WTC11 (cell line): ENCODE measurements around the gene SLF1. TPM values are rescaled to one million over a fixed set of nuclear protein-coding genes. Genes with fewer than 3 reads are reported as not detected.

ENCODE experiments used
- ATAC-seq: fragments of 200-7000 bp; cut with Tn5 transposase; 2 replicates; pipeline ENCODE4 v1.10.0; 2021; ENCODE audit warnings: mild to moderate bottlenecking, moderate library complexity
- CTCF ChIA-PET: fragments of 300-600 bp; sonication (Branson Sonifier 250); formaldehyde crosslinking; loops from one replicate; lab custom pipeline; 2021; ENCODE audit warnings: antibody characterized with exemption; lab: Charles Lee
- POLR2A ChIA-PET: fragments of 350-600 bp; sonication (Branson Sonifier 250); formaldehyde crosslinking; loops from one replicate; lab custom pipeline; 2021; ENCODE audit warnings: antibody characterized with exemption; lab: Charles Lee
- DNase-seq: peaks from one replicate; pipeline ENCODE4 v3.0.0; 2021; ENCODE audit warnings: low spot score
- H3K27ac Mint-ChIP-seq: 2 replicates; pipeline ENCODE4 v1.8.0; 2021; ENCODE audit warnings: mixed read lengths
- H3K27me3 Mint-ChIP-seq: 2 replicates; pipeline ENCODE4 v1.8.0; 2021; ENCODE audit warnings: low read depth, mild to moderate bottlenecking, moderate library complexity, mixed read lengths
- H3K36me3 Mint-ChIP-seq: 2 replicates; pipeline ENCODE4 v1.8.0; 2021; ENCODE audit warnings: mixed read lengths
- H3K4me1 Mint-ChIP-seq: 2 replicates; pipeline ENCODE4 v1.8.0; 2022; ENCODE audit warnings: mixed read lengths
- H3K4me3 Mint-ChIP-seq: 2 replicates; pipeline ENCODE4 v1.8.0; 2021; ENCODE audit warnings: mild to moderate bottlenecking, moderate library complexity, mixed read lengths
- H3K9me3 Mint-ChIP-seq: 2 replicates; pipeline ENCODE4 v1.8.0; 2021; ENCODE audit warnings: mixed read lengths
- ARID4B ChIP-seq: sonication (generic); formaldehyde crosslinking; IDR thresholded peaks from 2 replicates; pipeline ENCODE4 v1.8.0; 2023; ENCODE audit warnings: missing genetic modification reagents, mild to moderate bottlenecking, borderline replicate concordance
- CDX4 ChIP-seq: fragments of 250-450 bp; sonication (Bioruptor Pico); IDR thresholded peaks from 2 replicates; pipeline ENCODE4 v1.9.0; 2021; ENCODE audit warnings: moderate library complexity, mild to moderate bottlenecking, inconsistent platforms, borderline replicate concordance
- E2F1 ChIP-seq: sonication (generic); formaldehyde crosslinking; IDR thresholded peaks from 2 replicates; pipeline ENCODE4 v1.8.0; 2022; ENCODE audit warnings: mild to moderate bottlenecking, missing genetic modification reagents
- E2F4 ChIP-seq: sonication (generic); formaldehyde crosslinking; IDR thresholded peaks from 2 replicates; pipeline ENCODE4 v1.8.1; 2022; ENCODE audit warnings: low read depth, mild to moderate bottlenecking, moderate library complexity, missing genetic modification reagents, borderline replicate concordance
- ELF4 ChIP-seq: sonication (generic); formaldehyde crosslinking; IDR thresholded peaks from 2 replicates; pipeline ENCODE4 v1.8.1; 2022; ENCODE audit warnings: low read depth, mild to moderate bottlenecking, moderate library complexity, missing genetic modification reagents
- FOXK1 ChIP-seq: sonication (generic); formaldehyde crosslinking; IDR thresholded peaks from 2 replicates; pipeline ENCODE4 v1.8.0; 2022; ENCODE audit warnings: mild to moderate bottlenecking, moderate library complexity, missing genetic modification reagents
- KAT7 ChIP-seq: sonication (generic); formaldehyde crosslinking; IDR thresholded peaks from 2 replicates; pipeline ENCODE4 v1.8.1; 2023; ENCODE audit warnings: missing genetic modification reagents, mild to moderate bottlenecking, borderline replicate concordance
- MAX ChIP-seq: sonication (generic); formaldehyde crosslinking; IDR thresholded peaks from 2 replicates; pipeline ENCODE4 v1.8.0; 2022; ENCODE audit warnings: mild to moderate bottlenecking, missing genetic modification reagents
- NR2C2 ChIP-seq: sonication (generic); formaldehyde crosslinking; IDR thresholded peaks from 2 replicates; pipeline ENCODE4 v1.8.0; 2022; ENCODE audit warnings: mild to moderate bottlenecking, missing genetic modification reagents
- PRDM15 ChIP-seq: sonication (generic); formaldehyde crosslinking; IDR thresholded peaks from 2 replicates; pipeline ENCODE4 v1.8.0; 2022; ENCODE audit warnings: missing genetic modification reagents
- SMAD3 ChIP-seq: sonication (generic); formaldehyde crosslinking; IDR thresholded peaks from 2 replicates; pipeline ENCODE4 v1.8.0; 2022; ENCODE audit warnings: missing genetic modification reagents, mild to moderate bottlenecking, borderline replicate concordance
- SOX15 ChIP-seq: fragments of 250-450 bp; sonication (Bioruptor Pico); IDR thresholded peaks from 2 replicates; pipeline ENCODE4 v1.9.0; 2021; ENCODE audit warnings: mild to moderate bottlenecking
- USF1 ChIP-seq: sonication (generic); formaldehyde crosslinking; IDR thresholded peaks from 2 replicates; pipeline ENCODE4 v1.8.0; 2022; ENCODE audit warnings: mild to moderate bottlenecking, missing genetic modification reagents
- USF2 ChIP-seq: sonication (generic); formaldehyde crosslinking; IDR thresholded peaks from 2 replicates; pipeline ENCODE4 v1.8.1; 2023; ENCODE audit warnings: mild to moderate bottlenecking, missing genetic modification reagents, moderate library complexity
- ZNF416 ChIP-seq: fragments of 250-450 bp; sonication (Bioruptor Pico); IDR thresholded peaks from 2 replicates; pipeline ENCODE4 v1.9.0; 2021; ENCODE audit warnings: mild to moderate bottlenecking, inconsistent platforms
- ZNF512 ChIP-seq: sonication (generic); formaldehyde crosslinking; IDR thresholded peaks from 2 replicates; pipeline ENCODE4 v1.8.1; 2022; ENCODE audit warnings: missing genetic modification reagents, borderline replicate concordance
- ZNF671 ChIP-seq: fragments of 250-450 bp; sonication (Bioruptor Pico); IDR thresholded peaks from 2 replicates; pipeline ENCODE4 v1.8.0; 2021; ENCODE audit warnings: mild to moderate bottlenecking
- total RNA-seq: library from RNA; stranded (reverse); gene quantifications from 3 replicates; pipeline ENCODE4 v1.2.3, GENCODE V29; 2021

The SLF1 gene
- total RNA-seq, 1 experiment from 2014 or later = 15.7 TPM

- DNase-seq (no peak), ATAC-seq (no peak)
- Mint-ChIP-seq H3K36me3 (peaks cover 24% of the 10 kb centered on the region), H3K4me3 (no peak overlapping the region), H3K4me1 (no peaks in the 10 kb centered on the region), H3K27ac (no peak overlapping the region), H3K27me3 (no peaks in the 10 kb centered on the region), H3K9me3 (peaks cover 12% of the 10 kb centered on the region)
- ChIA-PET CTCF (no interaction called here), POLR2A (interaction anchor here (0.7 kb wide), 1 partner anchor 1129 kb away, joined by 4 read pairs; no protein-coding TSS in a partner anchor)
- TF ChIP-seq E2F1 (no peak), CDX4 (CRISPR knock-in tag) (no peak), SMAD3 (CRISPR knock-in tag) (no peak), USF2 (CRISPR knock-in tag) (no peak), FOXK1 (CRISPR knock-in tag) (no peak), MAX (CRISPR knock-in tag) (no peak), ZNF416 (no peak), USF1 (no peak)
Measured at GRCh38 chr5:94649874-94650273, 31.4 kb downstream of the SLF1 start.

GRCh38 chr5:94658272-94658671 lies 39.8 kb downstream of the SLF1 start:
- ChIA-PET POLR2A (no interaction called here), CTCF (no interaction called here)
- H3K27ac Mint-ChIP-seq = no peak overlapping the region
- ATAC-seq (no peak), DNase-seq (no peak)
- no peak overlapping the region for H3K4me3 Mint-ChIP-seq
- H3K9me3 Mint-ChIP-seq = peaks cover 54% of the 10 kb centered on the region
- no peaks in the 10 kb centered on the region for H3K4me1 Mint-ChIP-seq
- H3K27me3 Mint-ChIP-seq = no peaks in the 10 kb centered on the region
- H3K36me3 Mint-ChIP-seq = peaks cover 62% of the 10 kb centered on the region
- TF ChIP-seq ARID4B (CRISPR knock-in tag) = no peak
- TF ChIP-seq ELF4 (CRISPR knock-in tag) = no peak
- no peak for TF ChIP-seq ZNF512 (CRISPR knock-in tag)
- TF ChIP-seq SOX15 (CRISPR knock-in tag) = no peak
- TF ChIP-seq CDX4 (CRISPR knock-in tag) = no peak
- TF ChIP-seq PRDM15 (CRISPR knock-in tag) = no peak
- TF ChIP-seq E2F4 (CRISPR knock-in tag) = no peak
- TF ChIP-seq KAT7 (CRISPR knock-in tag) = no peak
- TF ChIP-seq FOXK1 (CRISPR knock-in tag) = no peak
- TF ChIP-seq ZNF671 (CRISPR knock-in tag) = no peak
- no peak for TF ChIP-seq NR2C2 (CRISPR knock-in tag)
